Hematopoietic multipotent progenitor cell treated with erythropoietin and hydrocortisone succinate and interleukin-3 and kit ligand, for 6 days (in vitro differentiated cells): Measurements from ENCODE around the gene DDX25.
A peak's percentile ranks its signal among the peaks of the same experiment; 100 is the strongest.
"Not testable (repeated sequence)": the region's sequence is repeated elsewhere in the genome, so short reads cannot be mapped to it uniquely, and the experiment has no call there.

Source experiments
- DNase-seq: peaks from one replicate; pipeline ENCODE4 v3.0.0-alpha.2; 2015

DDX25 gene

DNA sequence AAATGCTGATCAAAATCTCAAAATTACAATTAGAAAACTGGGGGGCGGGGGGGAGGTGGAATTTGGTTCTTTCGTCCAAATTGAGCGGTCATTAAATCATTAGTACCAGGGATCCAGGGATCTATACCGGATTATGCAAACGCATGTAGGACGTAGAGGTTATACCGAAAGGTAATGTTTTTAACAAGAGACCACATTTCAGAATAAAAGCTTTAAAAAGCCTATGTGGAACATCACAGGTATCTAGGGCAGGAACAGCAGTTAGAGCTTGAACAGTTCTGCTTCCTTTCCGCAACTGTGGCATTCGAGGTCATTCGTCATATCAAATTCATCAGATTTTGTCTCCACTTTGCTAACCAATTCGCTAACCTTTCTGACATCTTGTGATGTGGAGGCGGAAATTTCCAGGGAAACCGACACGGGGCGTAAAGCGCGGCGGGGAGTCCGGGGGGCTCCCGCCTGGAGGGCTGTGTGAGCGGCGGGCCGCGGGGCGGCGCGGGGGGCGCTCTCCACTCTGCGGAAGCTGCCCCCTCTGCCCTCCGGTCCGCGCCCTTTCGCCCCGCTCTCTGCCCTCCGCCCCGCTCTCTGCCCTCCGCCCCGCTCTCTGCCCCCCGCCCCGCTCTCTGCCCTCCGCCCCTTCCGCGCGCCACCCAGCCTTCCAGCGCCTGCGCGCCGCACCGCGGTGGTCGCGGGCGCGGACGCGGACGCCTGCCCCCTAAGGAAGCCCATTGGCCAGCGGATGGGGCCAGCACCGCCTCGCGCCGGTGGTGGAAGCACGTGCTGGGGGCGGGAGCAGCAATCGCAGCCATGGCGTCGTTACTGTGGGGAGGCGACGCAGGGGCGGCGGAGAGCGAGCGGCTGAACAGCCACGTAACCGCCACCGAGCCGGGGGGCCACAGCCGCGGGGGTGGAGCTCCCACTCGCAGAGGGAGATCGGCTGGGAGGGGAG, at the start of gene DDX25:
DDX25 (plus strand) TSS at position 798 of the 949 bp plus-strand sequence; CDS start at position 808, 10 bp downstream.
- DNase-seq: no peak

GRCh38 chr11:125857670-125858069, 46.6 kb upstream of the DDX25 start:
- not testable (repeated sequence) for DNase-seq

DNA sequence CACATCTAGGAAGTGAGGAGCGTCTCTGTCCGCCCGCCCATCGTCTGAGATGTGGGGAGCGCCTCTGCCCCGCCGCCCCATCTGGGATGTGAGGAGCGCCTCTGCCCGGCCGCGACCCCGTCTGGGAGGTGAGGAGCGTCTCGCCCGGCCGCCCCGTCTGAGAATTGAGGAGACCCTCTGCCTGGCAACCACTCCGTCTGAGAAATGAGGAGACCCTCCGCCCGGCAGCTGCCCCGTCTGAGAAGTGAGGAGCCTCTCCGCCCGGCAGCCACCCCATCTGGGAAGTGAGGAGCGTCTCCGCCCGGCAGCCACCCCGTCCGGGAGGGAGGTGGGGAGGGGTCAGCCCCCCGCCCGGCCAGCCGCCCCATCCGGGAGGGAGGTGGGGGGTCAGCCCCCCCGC, 41.5 kb upstream of the DDX25 start:
- not testable (repeated sequence) for DNase-seq

DNA sequence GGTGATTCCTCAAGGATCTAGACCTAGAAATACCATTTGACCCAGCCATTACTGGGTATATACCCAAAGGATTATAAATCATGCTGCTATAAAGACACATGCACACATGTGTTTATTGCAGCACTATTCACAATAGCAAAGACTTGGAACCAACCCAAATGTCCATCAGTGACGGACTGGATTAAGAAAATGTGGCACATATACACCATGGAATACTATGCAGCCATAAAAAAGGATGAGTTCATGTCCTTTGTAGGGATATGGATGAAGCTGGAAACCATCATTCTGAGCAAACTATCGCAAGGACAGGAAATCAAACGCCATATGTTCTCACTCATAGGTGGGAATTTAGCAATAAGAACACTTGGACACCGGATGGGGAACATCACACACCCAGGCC, 39.0 kb upstream of the DDX25 start:
- DNase-seq: not testable (repeated sequence)

DNA sequence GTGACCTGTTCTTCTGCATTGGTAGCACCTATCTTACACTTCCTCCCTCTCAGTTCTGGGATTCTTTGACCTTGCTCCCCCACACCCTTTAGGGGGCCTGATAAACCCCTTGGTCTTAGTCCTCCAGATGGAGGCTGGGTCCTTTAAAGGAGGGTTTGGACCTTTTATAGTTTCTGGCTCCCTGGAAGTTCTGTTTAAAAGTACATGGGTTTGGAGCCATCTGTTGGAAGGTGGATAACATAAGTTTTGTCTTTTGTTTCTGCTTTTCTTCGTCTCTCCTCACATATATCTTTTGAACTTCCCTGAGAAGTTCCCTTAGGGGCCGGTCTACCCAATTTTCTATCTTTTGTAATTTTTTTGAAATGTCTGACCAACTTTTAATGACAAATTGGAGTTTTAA, 34.8 kb upstream of the DDX25 start:
- no peak for DNase-seq

DNA sequence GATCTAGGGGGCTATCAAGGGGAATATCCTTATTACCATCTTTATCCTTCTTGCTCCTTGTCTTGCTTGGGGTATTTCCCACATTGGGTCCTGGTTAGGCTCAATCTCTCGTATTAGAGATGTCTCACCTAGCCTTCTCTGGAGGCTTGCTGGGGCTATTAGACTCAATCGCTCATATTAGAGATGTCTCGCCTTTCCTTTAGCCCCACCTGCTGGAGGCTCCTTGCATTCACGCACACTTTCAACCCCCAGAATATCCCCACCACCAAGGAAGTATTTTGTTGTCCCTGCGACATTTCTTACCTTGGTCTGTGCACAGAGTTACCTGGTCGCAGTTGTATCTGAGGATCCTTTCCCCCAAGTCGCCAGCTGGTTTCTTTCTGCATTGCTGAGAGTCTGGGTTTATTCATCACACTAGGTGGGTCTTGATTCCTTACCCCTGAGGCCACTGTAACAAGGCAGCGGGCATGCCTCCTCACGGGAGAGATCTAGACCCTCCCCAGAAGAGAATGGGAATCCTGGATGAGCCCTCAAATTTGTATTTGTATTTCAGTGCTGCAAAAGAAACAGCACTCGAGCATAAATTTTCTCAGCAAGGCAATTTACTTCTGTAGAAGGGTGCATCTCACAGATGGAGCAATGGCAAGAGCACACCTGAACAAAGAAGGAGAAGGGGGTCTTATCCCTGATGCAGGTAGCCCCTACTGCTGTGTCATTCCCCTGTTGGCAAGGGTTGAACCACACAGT, 32.7 kb upstream of the DDX25 start:
- peak; percentile 58 for DNase-seq

DNA sequence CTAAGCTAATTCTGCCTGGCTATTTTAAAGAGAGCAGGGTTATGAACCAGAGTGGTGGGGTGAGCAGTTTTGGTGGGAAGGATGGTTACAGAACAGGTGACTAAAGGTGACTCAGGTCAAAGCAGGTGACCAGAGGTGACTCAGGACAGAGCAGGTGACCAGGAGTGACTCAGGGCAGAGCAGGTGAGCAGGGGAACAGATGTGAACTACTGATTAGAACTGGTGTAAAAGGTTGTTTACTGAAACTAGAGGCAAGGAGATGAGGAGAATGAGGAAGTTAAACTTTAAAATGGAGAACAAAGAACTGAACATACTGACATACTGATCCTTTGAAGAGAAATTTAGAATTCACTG, 32.2 kb upstream of the DDX25 start:
- DNase-seq: no peak

DNA sequence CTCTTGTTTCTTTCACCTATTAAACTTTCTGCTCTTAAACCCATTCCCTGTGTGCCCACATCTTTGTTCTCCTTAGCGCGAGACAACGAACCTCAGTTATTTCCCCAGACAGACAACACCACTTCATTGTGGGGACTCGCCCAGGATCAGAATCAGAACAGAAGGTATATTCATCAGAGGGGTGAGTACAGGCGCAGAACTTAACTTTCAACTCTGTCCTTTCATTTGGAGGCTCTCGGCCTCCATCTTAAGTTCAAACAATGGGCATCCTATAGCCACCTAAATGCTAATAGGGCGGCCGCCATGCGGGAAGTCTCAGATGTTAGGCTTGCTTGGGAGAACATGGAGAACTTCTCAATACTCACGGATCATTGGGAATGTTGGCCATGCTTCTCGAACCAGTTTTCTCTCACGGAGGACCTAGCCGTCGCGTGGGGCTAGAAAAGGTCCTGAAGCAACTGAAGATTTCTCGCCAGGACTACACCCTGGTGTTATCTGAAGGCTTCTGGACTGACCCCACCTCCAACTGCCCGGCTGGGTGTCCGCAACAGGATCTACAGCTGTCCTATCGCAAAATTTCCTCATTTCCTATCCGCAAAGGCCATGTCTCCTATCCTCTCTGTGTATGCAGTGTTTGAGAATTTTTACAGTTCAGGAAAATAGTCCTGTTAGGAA, 30.3 kb upstream of the DDX25 start:
- DNase-seq: no peak

GRCh38 chr11:125874556-125875124, 29.7 kb upstream of the DDX25 start:
- peak; percentile 86 for DNase-seq

DNA sequence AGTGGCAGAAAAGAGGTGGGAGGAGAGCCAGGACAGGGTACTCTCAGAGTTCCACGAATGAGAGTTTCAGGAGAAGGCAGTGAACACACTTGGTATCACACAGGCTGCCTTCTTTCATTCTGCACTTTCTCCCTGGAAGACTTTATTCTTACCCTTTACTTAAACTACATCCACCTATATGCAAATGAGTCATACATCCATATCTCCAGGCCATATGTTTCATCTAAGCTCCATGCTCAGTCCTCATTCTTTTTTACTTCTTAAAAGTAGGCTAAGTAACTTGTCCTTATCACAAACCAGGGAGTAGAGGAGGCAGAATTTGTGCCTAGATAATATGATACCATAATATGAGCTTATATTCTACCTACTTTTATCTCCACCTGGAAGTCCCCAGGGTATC, 23.0 kb upstream of the DDX25 start:
- DNase-seq: no peak

GRCh38 chr11:125883375-125883774, 20.9 kb upstream of the DDX25 start:
- no peak for DNase-seq

DNA sequence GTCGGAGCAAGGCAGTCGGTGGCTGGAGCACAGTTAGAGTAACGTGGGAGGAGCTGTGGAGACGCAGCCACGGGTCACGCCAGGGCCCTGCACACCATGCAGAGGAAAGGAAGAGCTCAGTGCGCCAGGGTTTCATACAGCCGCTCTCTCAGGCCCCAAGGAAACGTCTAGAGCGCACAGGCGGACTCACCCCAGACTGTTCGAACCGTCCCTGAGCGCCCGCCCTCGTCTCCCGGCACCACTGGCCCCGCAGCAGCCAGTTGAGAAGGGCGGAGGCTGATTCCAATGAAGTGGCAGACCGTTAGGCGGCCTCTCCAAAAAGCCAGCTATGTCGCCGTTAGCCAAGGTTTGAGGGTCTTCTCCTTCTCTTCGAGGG, 17.3 kb upstream of the DDX25 start:
- peak; percentile 35 for DNase-seq

DNA sequence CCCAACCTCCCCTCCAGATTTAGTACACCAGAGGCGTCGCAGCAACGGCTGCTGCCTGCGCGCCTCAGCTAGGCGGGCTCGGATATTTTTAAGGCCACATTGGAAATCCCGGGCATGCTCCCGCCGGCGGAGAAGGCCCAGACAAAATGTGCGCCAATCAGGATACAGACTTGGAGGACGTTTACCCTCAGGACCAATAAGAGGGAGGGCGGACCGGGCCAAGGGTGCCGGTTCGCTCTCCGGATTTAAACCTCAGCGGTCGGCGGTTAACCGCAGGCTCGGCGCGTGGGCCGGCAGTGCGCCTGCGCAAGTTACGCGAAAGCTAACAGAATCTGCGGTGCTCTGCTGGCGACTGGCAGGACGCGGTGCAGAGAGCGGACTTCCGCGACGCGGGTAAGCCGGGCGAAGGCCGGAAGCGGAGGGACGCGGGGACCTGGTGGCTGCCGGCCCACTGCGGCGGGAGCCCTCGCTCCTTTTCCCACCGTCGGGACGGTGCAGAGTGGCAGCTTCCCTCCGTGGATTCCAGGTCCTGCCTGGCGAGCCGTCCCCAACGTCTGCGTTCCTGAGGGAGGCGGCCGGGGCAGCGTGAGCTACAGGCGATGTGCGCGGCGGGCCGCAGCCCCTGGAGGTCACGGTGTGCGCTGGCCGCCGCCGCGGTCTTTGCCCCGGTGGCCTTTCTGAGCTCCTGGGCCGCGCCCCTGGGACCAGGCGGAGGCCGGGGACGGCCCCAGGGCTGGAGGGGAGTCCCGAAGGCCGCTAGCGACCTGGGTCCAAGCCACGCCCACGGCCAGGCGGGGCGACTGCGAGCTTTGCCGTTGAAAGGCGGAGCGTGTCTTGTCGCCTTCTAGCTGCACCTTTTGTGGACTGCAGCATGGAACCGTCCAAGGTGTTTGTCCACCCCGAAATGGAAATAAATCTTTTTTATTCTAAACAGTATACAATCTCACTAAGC, 16.7 kb upstream of the DDX25 start, which contains the start of gene HYLS1:
HYLS1 (plus strand) TSS at position 296 of the 952 bp plus-strand sequence. CDS start 11,701 bp downstream, outside the sequence.
- peak; percentile 92 for DNase-seq

DNA sequence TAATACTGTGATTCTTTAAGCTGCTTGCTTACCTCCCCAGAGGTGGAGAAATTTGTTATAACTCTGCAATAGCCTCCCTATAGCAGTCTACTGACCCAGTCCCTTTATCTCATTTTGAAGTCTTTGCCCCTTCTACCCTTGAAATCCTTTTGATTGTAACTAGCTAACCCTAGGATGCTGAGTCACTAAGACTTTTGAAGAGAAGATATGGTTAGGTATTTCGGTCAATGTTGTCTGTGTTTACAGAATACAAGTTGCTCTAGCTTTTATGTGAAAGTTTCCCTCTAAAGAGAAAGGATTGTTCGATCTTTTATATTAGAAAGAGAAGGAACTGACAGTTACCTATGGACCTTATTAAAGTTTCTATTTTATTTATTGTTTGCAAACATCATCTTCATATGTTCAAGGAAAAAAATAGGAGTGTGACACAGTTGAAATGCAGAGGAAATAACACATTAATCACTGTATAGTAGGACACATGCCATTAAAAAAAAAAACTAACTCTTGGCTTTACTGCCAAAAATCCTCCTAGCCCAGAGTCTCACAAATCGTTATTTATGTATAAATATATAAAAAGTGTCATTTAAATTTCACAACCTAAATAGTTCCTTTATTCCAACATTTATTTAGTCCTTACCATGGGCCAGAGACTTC, 13.7 kb upstream of the DDX25 start:
- peak; percentile 21 for DNase-seq

DNA sequence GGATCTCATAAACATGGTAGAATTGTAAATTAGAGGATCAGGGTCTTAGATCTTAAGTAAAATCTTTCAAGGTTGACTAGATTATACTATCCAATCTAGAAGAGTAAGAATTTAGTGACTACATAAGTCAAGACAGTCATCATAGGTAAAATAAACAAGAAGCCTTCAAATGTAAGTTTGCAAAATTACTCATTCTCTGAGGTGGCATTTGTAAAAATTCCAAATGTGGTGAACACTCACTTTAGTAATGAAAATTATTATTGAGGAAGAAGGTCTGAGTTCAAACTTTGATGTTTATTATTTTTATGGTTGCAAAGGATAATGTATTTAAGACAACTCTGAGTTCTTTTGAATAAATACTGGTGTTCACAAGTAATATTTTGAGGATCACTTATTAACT, 12.2 kb upstream of the DDX25 start:
- DNase-seq: no peak

DNA sequence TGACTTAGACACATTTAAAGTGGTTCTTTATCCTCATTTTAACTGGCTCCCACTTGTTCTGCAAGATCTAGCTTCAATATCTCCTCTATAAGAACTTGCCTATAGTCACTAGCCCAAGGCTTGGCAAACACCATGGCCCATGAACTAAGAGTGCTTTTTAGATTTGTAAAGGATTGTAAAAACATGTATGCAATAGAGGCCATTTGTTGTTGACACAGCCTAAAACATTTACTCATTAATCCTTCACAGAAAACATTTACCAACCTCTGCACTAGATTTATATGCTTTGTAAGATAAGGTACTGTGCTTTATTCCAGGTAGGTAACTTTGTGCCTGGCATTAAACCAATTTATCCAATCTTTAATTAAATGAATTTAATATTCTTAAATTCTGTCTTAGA, 11.3 kb upstream of the DDX25 start:
- DNase-seq: no peak

GRCh38 chr11:125901872-125902271, 2.4 kb upstream of the DDX25 start:
- DNase-seq: no peak

DNA sequence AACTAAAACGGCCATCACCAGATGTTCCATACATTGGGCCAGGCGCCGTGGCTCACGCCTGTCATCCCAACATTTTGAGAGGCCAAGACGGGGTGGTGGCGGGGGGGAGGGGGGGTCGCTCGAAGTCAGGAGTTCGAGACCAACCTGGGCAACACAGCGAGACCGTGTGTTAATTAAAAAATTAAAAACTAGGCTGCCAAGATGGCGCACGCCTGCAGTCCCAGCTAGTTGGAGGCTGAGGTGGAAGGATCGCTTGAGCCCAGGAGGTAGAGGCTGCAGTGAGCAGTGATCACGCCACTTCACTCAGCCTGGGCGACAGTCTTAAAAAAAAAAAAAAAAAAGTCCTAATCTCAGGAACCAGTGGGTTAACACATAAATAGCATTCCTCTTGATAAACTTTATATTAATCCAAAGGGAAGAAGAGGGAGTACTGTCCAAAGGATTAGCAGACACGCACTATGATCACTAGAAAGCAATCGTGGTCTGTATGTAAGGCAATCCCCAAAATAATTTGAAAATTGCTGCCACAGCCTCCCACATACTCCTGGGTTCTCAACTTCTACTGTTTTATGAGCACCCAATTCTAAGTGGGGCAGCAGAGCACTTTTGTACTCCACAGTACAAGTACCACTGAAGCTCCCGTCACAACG, 1.9 kb upstream of the DDX25 start:
- no peak for DNase-seq

DNA sequence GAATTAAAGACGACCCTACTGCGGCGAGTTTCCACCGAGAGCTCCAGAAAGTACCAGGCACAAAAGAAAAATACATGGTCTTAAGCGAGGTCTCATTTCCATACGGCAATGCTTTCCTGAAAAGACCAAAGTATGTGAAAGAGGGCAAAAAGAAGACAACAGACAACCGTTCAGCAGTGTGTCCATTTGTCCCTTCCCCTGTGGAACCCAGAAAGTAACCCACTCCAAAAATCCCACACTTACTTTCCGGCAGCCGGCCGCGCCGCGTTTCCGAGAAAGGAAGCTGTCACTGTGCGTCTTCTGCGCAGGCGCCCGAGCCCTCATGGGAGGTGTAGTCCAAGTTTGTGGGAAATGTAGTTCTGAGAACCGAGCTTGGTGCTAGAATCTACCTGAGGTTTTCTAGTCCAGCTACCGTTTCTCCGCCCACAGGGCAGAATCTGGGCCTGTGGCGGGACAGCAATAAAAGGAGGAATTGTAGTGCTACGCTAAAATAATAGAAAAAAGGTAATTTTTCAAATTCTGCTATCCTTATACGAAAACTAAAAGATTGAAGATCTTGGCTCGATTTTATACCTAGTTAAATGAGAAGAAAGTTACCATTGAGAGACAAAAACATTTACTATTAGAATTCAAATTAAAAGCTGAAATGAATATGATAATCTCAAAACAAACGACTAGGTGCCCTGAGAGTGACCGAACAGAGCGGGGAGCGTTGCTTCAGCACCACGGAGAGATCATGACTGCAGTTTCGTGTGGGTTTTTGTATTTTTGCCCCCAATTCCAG, 1.2 kb upstream of the DDX25 start, which contains the start of gene PUS3:
PUS3 (minus strand) TSS at position 280 of the 784 bp plus-strand sequence. CDS start 6,922 bp downstream, outside the sequence.
- peak; percentile 94 for DNase-seq

GRCh38 chr11:125904678-125905077, 370 bp downstream of the DDX25 start:
- no peak for DNase-seq
